Breast epithelium (tissue), 4 donors: ENCODE data around the gene SPATA9. TPM values are rescaled to one million over a fixed set of nuclear protein-coding genes. Genes with fewer than 3 reads are reported as not detected.

ENCODE experiments used
- DNase-seq, 2 donors: peaks; one replicate each; pipeline ENCODE4 v3.0.0-alpha.2; 2019; ENCODE audit warnings: low spot score in 2 of 2
- H3K27ac ChIP-seq, 2 donors: fragments of 200-600 bp; sonication (generic) in 1 of 2; one replicate each; pipeline ENCODE4 v1.5.1; 2016 to 2019; ENCODE audit warnings: mild to moderate bottlenecking in 1 of 2
- H3K27me3 ChIP-seq, 2 donors: fragments of 200-600 bp; sonication (generic) in 1 of 2; one replicate each; pipeline versions ENCODE4 v1.5.1 to v1.6.0; 2017 to 2019; ENCODE audit warnings: control low read depth in 1 of 2, mild to moderate bottlenecking in 1 of 2
- H3K36me3 ChIP-seq: fragments of 200-600 bp; one replicate; pipeline ENCODE4 v1.5.1; 2019
- H3K4me1 ChIP-seq, 2 donors: fragments of 200-600 bp; sonication (generic); one replicate each; pipeline ENCODE4 v1.5.1; 2016 to 2019; ENCODE audit warnings: control low read depth in 1 of 2
- H3K4me3 ChIP-seq, 3 donors: fragments of 200-600 bp; sonication (generic); 1 replicate in 2 of 3; 2 replicates in 1 of 3; pipeline ENCODE4 v1.5.1; 2016 to 2019; ENCODE audit warnings: mild to moderate bottlenecking in 3 of 3, moderate library complexity in 2 of 3
- H3K9me3 ChIP-seq, 2 donors: fragments of 200-600 bp; sonication (generic) in 1 of 2; one replicate each; pipeline ENCODE4 v1.5.1; 2016 to 2019; ENCODE audit warnings: control low read depth in 1 of 2
- POLR2A ChIP-seq: fragments of 450-650 bp; IDR thresholded peaks from one replicate; pipeline ENCODE4 v1.6.1; 2016; ENCODE audit warnings: antibody characterized with exemption, mild to moderate bottlenecking, moderate library complexity
- POLR2AphosphoS5 ChIP-seq, 3 donors: sonication (generic); formaldehyde crosslinking; IDR thresholded peaks; one replicate each; pipeline ENCODE4 v1.6.1; 2017; ENCODE audit warnings: antibody characterized with exemption in 3 of 3
- intact Hi-C: fragments of 100-400 bp; cut with DNase I; formaldehyde crosslinking; loops from one replicate; pipeline ENCODE4 v1.15.1; 2023; ENCODE audit warnings: low total_unique reads
- total RNA-seq, 3 donors: library from RNA; depleted of rRNA; stranded (reverse); fragments of >200 nt; gene quantifications; one replicate each; pipeline ENCODE4 v1.1.0, GENCODE V29; 2016
- TF ChIP-seq, protein P1 (sequence below), 3 donors: fragments of 450-650 bp; IDR thresholded peaks; one replicate each; pipeline ENCODE4 v1.5.1; 2016 to 2017; ENCODE audit warnings: antibody characterized with exemption in 3 of 3, mild to moderate bottlenecking in 3 of 3, moderate library complexity in 3 of 3

The SPATA9 gene
- total RNA-seq, 3 donors from 2014 or later: 0.32 to 0.33 TPM; not detected in 1

- TF ChIP-seq, protein P1, sequence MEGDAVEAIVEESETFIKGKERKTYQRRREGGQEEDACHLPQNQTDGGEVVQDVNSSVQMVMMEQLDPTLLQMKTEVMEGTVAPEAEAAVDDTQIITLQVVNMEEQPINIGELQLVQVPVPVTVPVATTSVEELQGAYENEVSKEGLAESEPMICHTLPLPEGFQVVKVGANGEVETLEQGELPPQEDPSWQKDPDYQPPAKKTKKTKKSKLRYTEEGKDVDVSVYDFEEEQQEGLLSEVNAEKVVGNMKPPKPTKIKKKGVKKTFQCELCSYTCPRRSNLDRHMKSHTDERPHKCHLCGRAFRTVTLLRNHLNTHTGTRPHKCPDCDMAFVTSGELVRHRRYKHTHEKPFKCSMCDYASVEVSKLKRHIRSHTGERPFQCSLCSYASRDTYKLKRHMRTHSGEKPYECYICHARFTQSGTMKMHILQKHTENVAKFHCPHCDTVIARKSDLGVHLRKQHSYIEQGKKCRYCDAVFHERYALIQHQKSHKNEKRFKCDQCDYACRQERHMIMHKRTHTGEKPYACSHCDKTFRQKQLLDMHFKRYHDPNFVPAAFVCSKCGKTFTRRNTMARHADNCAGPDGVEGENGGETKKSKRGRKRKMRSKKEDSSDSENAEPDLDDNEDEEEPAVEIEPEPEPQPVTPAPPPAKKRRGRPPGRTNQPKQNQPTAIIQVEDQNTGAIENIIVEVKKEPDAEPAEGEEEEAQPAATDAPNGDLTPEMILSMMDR (IDR thresholded peaks at IDR 0.05): no peak
- TF ChIP-seq POLR2AphosphoS5 (IDR thresholded peaks at IDR 0.05) (no peak), POLR2A (no peak)
- no peak overlapping the region for H3K4me3 ChIP-seq
- DNase-seq: no peak
- no peak overlapping the region for H3K27ac ChIP-seq
- H3K36me3 ChIP-seq: no peaks in the 10 kb centered on the region
- H3K9me3 ChIP-seq: no peaks in the 10 kb centered on the region
- H3K4me1 ChIP-seq: no peaks in the 10 kb centered on the region
- no peaks in the 10 kb centered on the region for H3K27me3 ChIP-seq
- intact Hi-C loops: no loop called here
These were observed 18.3 kb upstream of the SPATA9 start for GRCh38 chr5:95701074-95701473.

DNA sequence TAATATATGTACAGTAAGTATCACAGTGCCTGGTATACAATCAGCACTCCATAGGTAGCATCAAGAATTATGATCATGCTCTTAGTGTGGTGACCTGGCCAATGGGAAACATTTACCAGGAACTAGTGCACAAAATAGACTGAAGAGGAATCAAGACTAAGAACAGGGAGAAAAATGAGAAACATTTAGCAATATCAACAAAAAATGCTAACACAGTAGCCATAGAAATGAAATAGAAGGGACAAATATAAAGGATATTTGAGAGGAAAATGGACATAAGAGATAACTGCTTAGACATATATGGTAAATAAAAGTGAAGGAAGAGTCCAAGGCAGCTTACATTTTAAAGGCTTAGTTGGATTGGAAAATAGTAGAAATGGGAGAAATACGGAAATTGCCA, 16.5 kb upstream of the SPATA9 start:
- TF ChIP-seq POLR2AphosphoS5 (IDR thresholded peaks at IDR 0.05): no peak
- TF ChIP-seq POLR2A: no peak
- TF ChIP-seq, protein P1 (IDR thresholded peaks at IDR 0.05): no peak
- Histone ChIP-seq H3K9me3 (no peaks in the 10 kb centered on the region), H3K27ac (no peak overlapping the region), H3K27me3 (no peaks in the 10 kb centered on the region), H3K36me3 (no peaks in the 10 kb centered on the region), H3K4me1 (no peaks in the 10 kb centered on the region), H3K4me3 (no peak overlapping the region)
- intact Hi-C loops: no loop called here
- no peak for DNase-seq

- Histone ChIP-seq H3K27ac (no peak overlapping the region), H3K27me3 (no peaks in the 10 kb centered on the region), H3K36me3 (no peaks in the 10 kb centered on the region), H3K4me1 (no peaks in the 10 kb centered on the region), H3K9me3 (no peaks in the 10 kb centered on the region), H3K4me3 (no peak overlapping the region)
- TF ChIP-seq POLR2A (no peak), POLR2AphosphoS5 (IDR thresholded peaks at IDR 0.05) (no peak)
- TF ChIP-seq, protein P1 (IDR thresholded peaks at IDR 0.05): no peak
- no peak for DNase-seq
- intact Hi-C loops: no loop called here
These were observed 15.2 kb upstream of the SPATA9 start for GRCh38 chr5:95697781-95698681.

DNA sequence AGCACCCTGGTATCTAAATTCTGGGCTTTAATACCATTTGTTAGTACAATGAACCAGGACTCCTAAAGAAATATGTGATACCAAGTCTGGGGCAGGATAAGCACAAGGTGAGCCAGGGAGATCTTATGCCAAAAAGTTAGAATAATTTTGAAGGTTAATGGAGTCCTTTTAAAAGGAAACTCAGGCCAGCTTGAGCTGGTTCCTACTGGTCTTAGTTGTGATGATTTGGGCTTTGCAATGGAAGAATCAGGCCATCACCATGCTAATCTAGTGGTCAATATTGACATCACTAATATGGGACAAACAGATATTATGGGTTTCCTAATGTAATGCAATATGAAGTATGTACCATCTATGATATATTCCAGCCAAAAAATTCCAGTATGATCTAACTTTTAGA, 7.5 kb upstream of the SPATA9 start:
- Histone ChIP-seq H3K27me3 (no peaks in the 10 kb centered on the region), H3K4me3 (no peak overlapping the region), H3K27ac (no peak overlapping the region), H3K9me3 (no peaks in the 10 kb centered on the region), H3K4me1 (no peaks in the 10 kb centered on the region), H3K36me3 (no peaks in the 10 kb centered on the region)
- no peak for DNase-seq
- intact Hi-C loops: no loop called here
- TF ChIP-seq POLR2A: no peak
- TF ChIP-seq, protein P1 (IDR thresholded peaks at IDR 0.05): no peak
- no peak for TF ChIP-seq POLR2AphosphoS5 (IDR thresholded peaks at IDR 0.05)

DNA sequence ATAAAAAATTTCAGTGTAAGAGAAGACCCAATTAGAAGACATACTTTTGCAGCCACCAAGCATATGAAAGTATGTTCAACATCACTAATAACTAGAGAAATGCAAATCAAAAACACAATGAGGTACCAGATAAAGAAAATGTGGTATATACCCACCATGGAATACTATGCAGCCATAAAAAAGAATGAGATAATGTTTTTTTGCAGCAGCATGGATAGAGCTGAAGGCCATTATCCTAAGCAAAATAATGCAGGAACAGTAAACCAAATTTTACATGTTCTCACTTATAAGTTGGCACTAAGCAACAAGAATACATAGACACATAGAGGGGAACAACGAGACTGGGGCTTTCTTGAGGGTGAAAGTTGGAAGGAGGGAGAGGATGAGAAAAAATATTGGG, 6.9 kb upstream of the SPATA9 start:
- no peak for DNase-seq
- Histone ChIP-seq H3K27ac (no peak overlapping the region), H3K36me3 (no peaks in the 10 kb centered on the region), H3K27me3 (no peaks in the 10 kb centered on the region), H3K4me1 (no peaks in the 10 kb centered on the region), H3K4me3 (no peak overlapping the region), H3K9me3 (no peaks in the 10 kb centered on the region)
- intact Hi-C loops: no loop called here
- TF ChIP-seq POLR2A (no peak), POLR2AphosphoS5 (IDR thresholded peaks at IDR 0.05) (no peak)
- TF ChIP-seq, protein P1 (IDR thresholded peaks at IDR 0.05): no peak
